ENCODE measurements around the gene MBD6. TPM values are rescaled to one million over a fixed set of nuclear protein-coding genes. Genes with fewer than 3 reads are reported as not detected.

Gene MBD6
- total RNA-seq, 1 experiment from 2014 or later: 78.4 TPM

- Histone ChIP-seq H3K4me3 (peak overlapping the region; percentile 97; the same call in 1 of the 2 replicates), H3K79me2 (ENCODE audit: low read depth) (peaks cover 37% of the 10 kb centered on the region), H3K9me2 (ENCODE audit: insufficient read depth) (no peaks in the 10 kb centered on the region), H2AFZ (no peak overlapping the region), H3K27me3 (ENCODE audit: insufficient read depth, low read depth) (no peaks in the 10 kb centered on the region), H3K9me3 (ENCODE audit: insufficient read depth, low read depth) (no peaks in the 10 kb centered on the region), H4K20me1 (ENCODE audit: insufficient read depth) (peaks cover 27% of the 10 kb centered on the region), H3K27ac (no peak overlapping the region), H3F3A (ENCODE audit: insufficient read depth, low read depth) (peaks cover 34% of the 10 kb centered on the region; the same call in 1 of the 2 replicates), H3K36me3 (ENCODE audit: low read depth) (peaks cover 34% of the 10 kb centered on the region), H3K4me1 (replicated peaks; ENCODE audit: insufficient read depth) (no peaks in the 10 kb centered on the region; the same call in 1 of the 2 replicates), H3K4me2 (peak overlapping the region; percentile 49; the same call in 1 of the 2 replicates)
- DNase-seq: no peak
- POLR2A ChIA-PET (ENCODE audit: unreplicated experiment): no interaction called here
- CTCF ChIA-PET: interaction anchor here (0.6 kb wide), 1 partner anchor 828 kb away, joined by 3 read pairs; no protein-coding TSS in a partner anchor
- no peak for TF ChIP-seq EZH2 (IDR thresholded peaks at IDR 0.05; ENCODE audit: low read depth)
- no peak for TF ChIP-seq CTCF (conservative IDR thresholded peaks at IDR 0.05)
- intact Hi-C loops (cut with micrococcal nuclease; ENCODE audit: unreplicated experiment): no loop called here
- no TSS peak for BruUV-seq (replicated peaks)
These were observed 35.5 kb upstream of the MBD6 start for GRCh38 chr12:57487055-57487596.

GRCh38 chr12:57487597-57488401, 34.8 kb upstream of the MBD6 start, which contains the start of gene MARS1:
Gene MARS1 (plus strand): TSS chr12:57488068. CDS start chr12:57488091, 23 bp downstream.
- intact Hi-C loops (cut with micrococcal nuclease; ENCODE audit: unreplicated experiment): no loop called here
- POLR2A ChIA-PET (ENCODE audit: unreplicated experiment): no interaction called here

More at GRCh38 chr12:57487597-57488401, 34.8 kb upstream of the MBD6 start, which contains the start of gene MARS1:
- Histone ChIP-seq H3K9me2 (ENCODE audit: insufficient read depth) (no peaks in the 10 kb centered on the region), H3K4me1 (replicated peaks; ENCODE audit: insufficient read depth) (no peaks in the 10 kb centered on the region; the same call in 1 of the 2 replicates), H3K27me3 (ENCODE audit: insufficient read depth, low read depth) (no peaks in the 10 kb centered on the region), H3F3A (ENCODE audit: insufficient read depth, low read depth) (peaks cover 39% of the 10 kb centered on the region; the same call in 1 of the 2 replicates), H3K4me2 (peak within 1 kb of the TSS; percentile 98), H3K4me3 (peak within 1 kb of the TSS; percentile 97), H3K9me3 (ENCODE audit: insufficient read depth, low read depth) (no peaks in the 10 kb centered on the region), H3K79me2 (ENCODE audit: low read depth) (peaks cover 39% of the 10 kb centered on the region), H3K27ac (peak within 1 kb of the TSS; percentile 73), H3K36me3 (ENCODE audit: low read depth) (peaks cover 41% of the 10 kb centered on the region), H4K20me1 (ENCODE audit: insufficient read depth) (peaks cover 30% of the 10 kb centered on the region), H2AFZ (peak within 1 kb of the TSS; percentile 9; the same call in 1 of the 2 replicates)
- CTCF ChIA-PET: interaction anchor here (0.6 kb wide), 1 partner anchor 829 kb away, joined by 3 read pairs; no protein-coding TSS in a partner anchor
- BruUV-seq (replicated peaks): no TSS peak
- DNase-seq: peak; percentile 87 to 95
- TF ChIP-seq CTCF (conservative IDR thresholded peaks at IDR 0.05): no peak
- no peak for TF ChIP-seq EZH2 (IDR thresholded peaks at IDR 0.05; ENCODE audit: low read depth)
